COLO829 (cell line): Measurements from ENCODE around the gene SUSD1.

Source experiments
- DNase-seq: peaks from one replicate; pipeline ENCODE4 v3.0.0; 2012; ENCODE audit warnings: low spot score

The SUSD1 gene

GRCh38 chr9:112012026-112012902 is 162.8 kb downstream of the SUSD1 start:
- DNase-seq: peak; percentile 69

- DNase-seq: no peak
These were observed 164.0 kb downstream of the SUSD1 start for GRCh38 chr9:112011051-112011620.

- DNase-seq: no peak
These were observed 164.6 kb downstream of the SUSD1 start for GRCh38 chr9:112010537-112010936.

GRCh38 chr9:112009656-112010055 is 165.4 kb downstream of the SUSD1 start:
- no peak for DNase-seq

DNA sequence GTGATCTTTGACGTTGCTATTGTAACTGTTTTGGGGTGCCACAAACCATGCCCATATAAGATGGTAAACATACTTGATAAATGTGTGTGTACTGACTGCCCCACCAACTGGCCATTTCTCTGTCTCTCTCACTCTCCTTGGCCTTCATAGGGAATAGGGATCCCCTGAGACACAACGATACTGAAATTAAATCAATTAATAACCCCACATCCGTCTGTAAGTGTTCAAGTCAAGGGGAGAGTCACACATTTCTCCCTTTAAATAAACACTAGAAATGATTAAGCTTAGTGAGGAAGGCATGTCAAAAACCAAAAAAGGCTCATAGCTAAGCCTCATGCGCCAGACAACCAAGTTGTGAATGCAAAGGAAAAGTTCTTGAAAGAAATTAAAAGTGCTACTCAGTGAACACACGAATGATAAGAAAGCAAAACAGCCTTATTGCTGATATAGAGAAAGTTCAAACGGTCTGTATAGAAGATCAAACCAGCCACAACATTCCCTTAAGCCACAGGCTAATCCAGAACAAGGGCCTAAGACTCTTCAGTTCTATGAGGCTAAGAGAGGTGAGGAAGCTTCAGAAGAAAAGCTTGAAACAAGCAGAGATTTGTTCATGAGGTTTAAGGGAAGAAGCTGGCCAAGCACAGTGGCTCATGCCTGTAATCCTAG is 167.4 kb downstream of the SUSD1 start:
- no peak for DNase-seq

DNA sequence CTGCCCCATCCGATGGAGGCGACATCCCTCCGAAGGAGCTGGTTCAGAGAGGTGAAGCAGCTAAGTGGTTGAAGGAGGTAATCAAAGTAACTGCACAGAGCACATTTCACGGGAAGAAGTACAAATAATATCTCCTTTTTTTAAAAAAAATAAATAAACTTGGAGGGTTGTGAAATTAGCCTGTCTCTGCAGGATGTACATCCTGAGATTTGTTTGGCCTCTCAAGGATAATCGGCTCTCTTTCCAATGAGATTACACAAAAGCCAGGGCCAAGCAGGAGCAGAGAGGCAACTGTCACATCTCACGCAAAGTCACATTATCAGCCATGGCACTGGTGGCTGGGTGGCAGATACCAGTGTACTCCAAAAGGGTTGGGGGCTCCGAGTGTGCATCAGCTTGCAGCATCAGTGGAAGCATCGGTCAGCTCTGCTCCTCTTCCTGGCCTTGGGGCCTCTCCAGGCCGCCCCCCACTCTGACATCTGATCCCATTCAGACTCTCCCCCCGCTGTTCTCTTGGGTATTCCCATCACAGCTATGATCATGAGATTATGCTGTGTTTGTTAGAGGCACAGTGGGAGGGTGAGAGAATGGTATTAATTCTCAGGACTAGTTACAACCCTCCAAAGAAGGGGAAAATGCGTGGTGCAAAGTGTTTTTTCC is 168.6 kb downstream of the SUSD1 start:
- no peak for DNase-seq

GRCh38 chr9:112005939-112006338 is 169.2 kb downstream of the SUSD1 start:
- DNase-seq: no peak

DNA sequence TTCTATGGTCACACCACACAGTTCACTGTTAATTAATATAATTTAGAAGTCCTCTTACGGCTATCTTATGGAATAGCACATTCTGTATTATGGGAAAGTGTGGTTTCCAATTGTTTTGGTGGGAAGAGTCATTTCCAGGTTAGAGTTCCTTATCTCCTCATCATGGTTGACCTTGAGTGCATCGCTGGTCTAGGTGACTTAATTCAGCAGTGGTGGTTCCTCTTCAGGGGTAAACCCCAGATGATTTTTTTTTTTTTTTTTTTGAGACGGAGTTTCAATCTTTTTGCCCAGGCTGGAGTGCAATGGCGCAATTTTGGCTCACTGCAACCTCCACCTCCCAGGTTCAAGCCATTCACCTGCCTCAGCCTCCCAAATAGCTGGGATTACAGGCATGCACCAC is 171.6 kb downstream of the SUSD1 start:
- no peak for DNase-seq

DNA sequence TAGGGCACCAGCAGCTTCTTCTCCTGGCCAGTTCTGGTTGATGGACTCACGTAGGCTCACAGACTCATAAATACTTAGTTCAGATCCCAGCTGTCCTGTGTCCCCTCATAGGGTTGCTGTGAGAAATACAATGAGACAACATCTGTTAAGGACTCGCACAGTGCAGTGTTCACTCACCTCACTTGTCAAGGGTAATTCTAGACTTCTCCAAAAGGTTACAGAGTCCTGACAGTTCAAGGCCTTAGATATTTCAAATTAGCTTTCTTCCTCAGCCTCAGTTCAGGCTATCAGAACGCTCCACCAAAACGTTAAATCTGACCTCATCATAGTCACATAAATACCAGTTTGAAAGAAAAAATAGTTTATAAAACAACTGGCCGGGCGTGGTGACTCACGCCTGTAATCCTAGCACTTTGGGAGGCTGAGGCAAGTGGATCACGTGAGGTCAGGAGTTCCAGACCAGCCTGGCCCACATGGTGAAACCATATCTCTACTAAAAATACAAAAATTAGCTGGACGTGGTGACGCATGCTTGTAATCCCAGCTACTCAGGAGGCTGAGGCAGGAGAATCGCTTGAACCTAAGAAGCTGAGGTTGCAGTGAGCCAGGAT is 172.1 kb downstream of the SUSD1 start:
- DNase-seq: no peak

GRCh38 chr9:112002131-112002846 is 172.8 kb downstream of the SUSD1 start:
- no peak for DNase-seq

- no peak for DNase-seq
These were observed 174.4 kb downstream of the SUSD1 start for GRCh38 chr9:112000743-112001142.

DNA sequence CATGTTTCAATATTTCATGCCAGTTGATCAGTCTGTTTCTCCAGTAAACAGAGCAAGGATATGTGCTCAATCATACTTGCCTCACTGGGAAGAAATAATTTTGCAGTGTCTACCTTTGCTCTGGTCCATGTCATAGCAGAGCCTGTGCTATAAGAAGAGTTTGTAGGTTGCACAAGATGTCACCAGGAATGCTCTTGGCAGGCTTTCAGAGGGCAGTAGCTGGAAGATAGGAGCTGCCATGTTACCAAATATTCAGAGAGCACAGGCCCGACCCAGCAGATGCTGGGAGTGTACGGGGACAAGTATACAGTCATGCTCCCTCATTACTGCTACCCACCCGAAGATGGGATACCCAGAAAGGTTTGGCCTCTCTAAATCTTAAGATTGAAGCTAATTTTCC is 175.8 kb downstream of the SUSD1 start:
- no peak for DNase-seq

DNA sequence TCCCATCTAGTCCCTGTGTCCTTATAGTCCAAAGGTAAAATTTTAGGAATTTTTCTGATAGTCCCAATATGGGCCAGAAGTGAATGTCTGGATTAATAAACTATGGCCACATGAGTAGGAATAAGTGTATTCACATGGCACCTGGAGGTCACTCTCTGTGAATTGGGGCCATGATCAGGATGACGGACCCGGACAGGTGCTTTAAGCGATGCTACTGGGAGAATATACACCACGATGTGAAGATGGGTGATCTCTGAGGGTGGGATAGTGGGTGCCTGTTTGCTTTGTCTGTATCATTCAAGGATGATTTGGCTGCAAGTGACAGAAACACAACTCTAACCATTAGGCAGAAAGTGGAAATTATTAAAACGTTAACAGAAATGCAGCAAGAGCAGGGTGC is 177.3 kb downstream of the SUSD1 start:
- DNase-seq: no peak

GRCh38 chr9:111994831-111995458 is 180.2 kb downstream of the SUSD1 start:
- no peak for DNase-seq

DNA sequence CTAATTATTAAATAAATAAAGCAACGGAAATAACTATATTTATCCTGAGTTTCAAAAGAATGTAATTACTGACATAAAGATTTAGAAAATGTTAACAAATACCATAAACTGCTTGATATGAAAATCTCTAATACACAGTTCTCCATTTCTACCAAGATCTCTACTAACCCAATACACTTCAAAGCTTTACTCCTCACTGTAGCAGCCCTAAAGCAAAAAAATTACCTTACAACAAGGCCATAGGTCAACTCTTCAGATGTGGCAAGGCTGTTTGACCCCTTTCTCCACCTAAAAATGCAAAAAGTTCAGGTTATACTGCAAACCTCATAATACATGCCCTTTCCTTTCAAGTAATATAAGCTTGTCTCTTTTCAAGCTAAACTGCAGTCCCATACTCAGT is 181.8 kb downstream of the SUSD1 start:
- no peak for DNase-seq

GRCh38 chr9:111992523-111992922 is 182.6 kb downstream of the SUSD1 start:
- no peak for DNase-seq

- DNase-seq: no peak
These were observed 183.9 kb downstream of the SUSD1 start for GRCh38 chr9:111991179-111991578.
